ENCODE results near the gene SYNE1. TPM values are rescaled to one million over a fixed set of nuclear protein-coding genes. Genes with fewer than 3 reads are reported as not detected.

The SYNE1 gene
- total and polyA plus RNA-seq, 2 of the 8 experiments (the other 6 are each of a cell fraction or from before 2014, with no cell fraction given), result 2.8 to 5.5 TPM

DNA sequence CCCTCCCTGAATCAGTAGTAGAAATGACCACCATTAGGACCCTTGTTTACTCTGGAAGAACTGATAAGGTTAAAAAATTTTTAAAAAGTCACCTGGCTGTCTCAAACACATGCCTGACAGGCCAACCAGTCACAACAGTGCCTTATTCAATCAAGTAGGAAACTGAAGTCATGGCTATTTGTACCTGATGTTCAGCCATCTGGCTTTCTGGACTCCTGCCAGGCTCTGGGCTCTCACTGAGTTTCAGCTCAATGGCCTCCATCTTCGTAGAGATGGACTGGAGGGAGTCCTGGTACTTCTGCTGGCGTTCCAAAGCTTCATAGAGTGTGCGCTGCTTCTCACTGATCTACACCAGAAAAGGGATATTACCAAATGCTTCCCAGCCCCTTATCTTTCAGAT lies 343.8 kb downstream of the SYNE1 start (continued):
- TF ChIP-seq KDM4A (IDR thresholded peaks at IDR 0.05; ENCODE audit: low read depth, low read length, severe bottlenecking) (no peak), CHD1 (IDR thresholded peaks at IDR 0.05; ENCODE audit: low read depth, low read length) (no peak), EP300 (IDR thresholded peaks at IDR 0.05; ENCODE audit: borderline replicate concordance in 1 of 2, low read depth in 2 of 2, low read length in 2 of 2) (no peak)

Data from H1 (cell line).